GM21526 (cell line): Measurements from ENCODE around the gene MAML2.

ENCODE experiments used
- ATAC-seq: cut with Tn5 transposase; IDR thresholded peaks from one replicate; pipeline ENCODE4 v1.9.1; 2021; ENCODE audit warnings: moderate library complexity; ENCODE audit not compliant: unreplicated experiment, low FRiP score

MAML2 gene

GRCh38 chr11:96086111-96086510 is 256.9 kb downstream of the MAML2 start:
- no peak for ATAC-seq

- no peak for ATAC-seq
Observed at GRCh38 chr11:96085319-96085930, 257.6 kb downstream of the MAML2 start.

GRCh38 chr11:96084610-96085318 is 258.2 kb downstream of the MAML2 start:
- ATAC-seq: no peak

- ATAC-seq: no peak
Observed at GRCh38 chr11:96082936-96083335, 260.1 kb downstream of the MAML2 start.

- no peak for ATAC-seq
Observed at GRCh38 chr11:96082002-96082899, 260.7 kb downstream of the MAML2 start.

GRCh38 chr11:96081561-96081960 is 261.4 kb downstream of the MAML2 start:
- ATAC-seq: no peak

GRCh38 chr11:96079691-96080090 is 263.3 kb downstream of the MAML2 start:
- no peak for ATAC-seq

GRCh38 chr11:96075532-96075959 is 267.4 kb downstream of the MAML2 start:
- ATAC-seq: peak; percentile 46

- ATAC-seq: peak; percentile 37
Observed at GRCh38 chr11:96074551-96075310, 268.3 kb downstream of the MAML2 start.

GRCh38 chr11:96073536-96073935 is 269.5 kb downstream of the MAML2 start:
- ATAC-seq: no peak

- ATAC-seq: no peak
Observed at GRCh38 chr11:96072592-96072991, 270.4 kb downstream of the MAML2 start.

- no peak for ATAC-seq
Observed at GRCh38 chr11:96070453-96070852, 272.5 kb downstream of the MAML2 start.

- ATAC-seq: no peak
Observed at GRCh38 chr11:96067160-96067559, 275.8 kb downstream of the MAML2 start.

- no peak for ATAC-seq
Observed at GRCh38 chr11:96065379-96065778, 277.6 kb downstream of the MAML2 start.

GRCh38 chr11:96063886-96064285 is 279.1 kb downstream of the MAML2 start:
- ATAC-seq: no peak

GRCh38 chr11:96063053-96063452 is 279.9 kb downstream of the MAML2 start:
- ATAC-seq: no peak

GRCh38 chr11:96062134-96062533 is 280.9 kb downstream of the MAML2 start:
- no peak for ATAC-seq

- no peak for ATAC-seq
Observed at GRCh38 chr11:96061730-96062129, 281.3 kb downstream of the MAML2 start.

- ATAC-seq: no peak
Observed at GRCh38 chr11:96061069-96061468, 281.9 kb downstream of the MAML2 start.

GRCh38 chr11:96057502-96057901 is 285.5 kb downstream of the MAML2 start:
- no peak for ATAC-seq

- no peak for ATAC-seq
Observed at GRCh38 chr11:96056576-96056975, 286.4 kb downstream of the MAML2 start.
